ENCODE results near the gene HMCES. TPM values are rescaled to one million over a fixed set of nuclear protein-coding genes. Genes with fewer than 3 reads are reported as not detected.
A peak's percentile ranks its signal among the peaks of the same experiment; 100 is the strongest.

The HMCES gene
- total and polyA plus RNA-seq, 10 donors, result 16.1 to 60.7 (median 30.4) TPM

GRCh38 chr3:129268396-129268795, 10.3 kb upstream of the HMCES start:
- TF ChIP-seq CTCF (IDR thresholded peaks at IDR 0.05 in 8 of 11, conservative IDR thresholded peaks at IDR 0.05 in 3 of 11) (no peak), POLR2AphosphoS5 (IDR thresholded peaks at IDR 0.05) (no peak), POLR2A (IDR thresholded peaks at IDR 0.05) (no peak)
- Histone ChIP-seq H3K4me3 (no peak overlapping the region), H3K36me3 (peaks cover 0 to 100% (median 100%) of the 10 kb centered on the region in 6 donors), H3K27ac (no peak overlapping the region), H3K27me3 (replicated peaks in 1 of 7) (no peaks in the 10 kb centered on the region), H3K4me1 (no peaks in the 10 kb centered on the region), H3K9me3 (no peaks in the 10 kb centered on the region)
- WGBS, 5 donors, result 91 to 96% (median 93%) methylated on average over 4 of the region's 4 CpGs
- intact Hi-C loops (cut with DNase I; ENCODE audit: low total_unique reads), result no loop called here
- peak; percentile 31 for DNase-seq

GRCh38 chr3:129271674-129272073, 7.0 kb upstream of the HMCES start:
- peaks cover 0 to 17% (median 5%) of the 10 kb centered on the region in 6 donors for H3K4me1 ChIP-seq
- peaks cover 0 to 100% (median 96%) of the 10 kb centered on the region in 6 donors for H3K36me3 ChIP-seq
- intact Hi-C loops (cut with DNase I; ENCODE audit: low total_unique reads), result no loop called here
- no peak overlapping the region for H3K27ac ChIP-seq
- H3K27me3 ChIP-seq (replicated peaks in 1 of 7), result no peaks in the 10 kb centered on the region
- 95 to 98% (median 97%) methylated on average over 8 to 11 of the region's 11 CpGs for WGBS, 5 donors
- no peaks in the 10 kb centered on the region for H3K9me3 ChIP-seq
- no peak overlapping the region for H3K4me3 ChIP-seq
- peak; percentile 51 for DNase-seq
- peak in 2 of 3 donors; percentile 7 to 29 for TF ChIP-seq POLR2AphosphoS5 (IDR thresholded peaks at IDR 0.05)
- TF ChIP-seq CTCF (IDR thresholded peaks at IDR 0.05 in 8 of 11, conservative IDR thresholded peaks at IDR 0.05 in 3 of 11), result no peak

- H3K4me1 ChIP-seq, result peaks cover 27 to 59% (median 42%) of the 10 kb centered on the region in 6 donors
- no peaks in the 10 kb centered on the region for H3K9me3 ChIP-seq
- no peaks in the 10 kb centered on the region for H3K27me3 ChIP-seq (replicated peaks in 1 of 7)
- peaks cover 0 to 66% (median 54%) of the 10 kb centered on the region in 6 donors for H3K36me3 ChIP-seq
- TF ChIP-seq CTCF (IDR thresholded peaks at IDR 0.05 in 8 of 11, conservative IDR thresholded peaks at IDR 0.05 in 3 of 11) (no peak), POLR2A (IDR thresholded peaks at IDR 0.05) (no peak), POLR2AphosphoS5 (IDR thresholded peaks at IDR 0.05) (peak in 1 of 3 donors; percentile 63)
- peak; percentile 83 for DNase-seq
- H3K4me3 ChIP-seq, result no peak overlapping the region
- H3K27ac ChIP-seq, result peak overlapping the region in 2 of 8 donors; percentile 1 to 48
- intact Hi-C loops (cut with DNase I; ENCODE audit: low total_unique reads), result no loop called here
- 28 to 51% (median 48%) methylated on average over 2 of the region's 2 CpGs for WGBS, 5 donors
These were observed 2.3 kb upstream of the HMCES start for GRCh38 chr3:129276385-129276784.

GRCh38 chr3:129277829-129278271, 820 bp upstream of the HMCES start:
- no peak for TF ChIP-seq CTCF (IDR thresholded peaks at IDR 0.05 in 8 of 11, conservative IDR thresholded peaks at IDR 0.05 in 3 of 11)
- TF ChIP-seq POLR2AphosphoS5 (IDR thresholded peaks at IDR 0.05), result no peak
- no peak for TF ChIP-seq POLR2A (IDR thresholded peaks at IDR 0.05)
- H3K36me3 ChIP-seq, result peaks cover 0 to 52% (median 40%) of the 10 kb centered on the region in 6 donors
- H3K27me3 ChIP-seq (replicated peaks in 1 of 7), result no peaks in the 10 kb centered on the region
- peaks cover 42 to 74% (median 57%) of the 10 kb centered on the region in 6 donors for H3K4me1 ChIP-seq
- WGBS, 5 donors, result 53 to 80% (median 61%) methylated on average over 11 of the region's 11 CpGs
- intact Hi-C loops (cut with DNase I; ENCODE audit: low total_unique reads), result no loop called here
- peak overlapping the region; percentile 89 to 98 (median 94) for H3K27ac ChIP-seq
- peak overlapping the region; percentile 49 to 93 (median 74) for H3K4me3 ChIP-seq
- DNase-seq, result peak; percentile 79
- no peaks in the 10 kb centered on the region for H3K9me3 ChIP-seq

Data from spleen (tissue), 11 donors.